Hematopoietic multipotent progenitor cell treated with erythropoietin and hydrocortisone succinate and interleukin-3 and kit ligand, for 8 days (in vitro differentiated cells): ENCODE results near the gene DUSP8.

Source experiments
- DNase-seq: peaks from one replicate; pipeline ENCODE4 v3.0.0-alpha.2; 2015

Gene DUSP8

GRCh38 chr11:1565173-1565903 lies 6.7 kb downstream of the DUSP8 start:
- no peak for DNase-seq

- DNase-seq = peak; percentile 14
Observed at GRCh38 chr11:1564535-1565172, 7.4 kb downstream of the DUSP8 start.

DNA sequence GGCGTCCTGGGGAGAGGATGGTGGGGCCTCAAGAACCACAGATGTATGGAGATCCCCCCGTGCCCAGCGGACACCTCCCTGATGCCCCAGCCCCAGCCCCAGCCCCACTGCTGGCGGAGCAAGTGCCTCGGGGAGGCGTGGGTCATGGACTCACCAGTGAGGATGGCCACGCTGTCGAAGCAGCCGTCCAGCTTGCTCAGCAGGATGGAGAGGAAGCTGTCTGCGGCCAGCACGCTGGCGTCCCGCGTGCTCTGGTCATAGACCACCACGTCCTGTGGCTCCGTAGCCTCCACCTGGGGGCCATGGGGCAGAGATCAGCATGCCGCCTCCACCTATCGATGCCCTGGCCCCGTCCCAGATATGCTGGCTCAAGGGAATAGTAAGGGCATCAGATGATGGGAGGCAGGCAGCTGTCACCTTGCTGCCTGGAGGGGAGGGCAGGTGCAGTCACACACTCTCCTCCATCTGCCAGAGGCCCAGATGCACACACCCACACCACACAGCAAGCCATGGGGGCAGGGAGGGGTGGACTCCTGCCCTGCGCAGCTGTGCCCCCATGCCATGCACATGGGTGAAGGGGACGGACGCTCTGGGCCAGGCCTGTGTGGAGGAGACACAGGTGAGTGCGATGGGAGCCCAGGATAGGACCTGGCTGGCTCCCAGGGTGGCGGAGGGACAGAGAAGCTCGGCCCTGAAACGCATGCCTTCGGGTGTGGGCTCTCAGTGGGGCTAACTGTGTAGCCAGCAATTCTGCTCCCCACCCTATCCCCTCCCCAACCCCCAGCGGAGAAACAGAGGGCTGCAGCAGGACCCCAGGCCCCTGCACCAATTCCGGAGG lies 8.2 kb downstream of the DUSP8 start:
- DNase-seq = no peak

DNA sequence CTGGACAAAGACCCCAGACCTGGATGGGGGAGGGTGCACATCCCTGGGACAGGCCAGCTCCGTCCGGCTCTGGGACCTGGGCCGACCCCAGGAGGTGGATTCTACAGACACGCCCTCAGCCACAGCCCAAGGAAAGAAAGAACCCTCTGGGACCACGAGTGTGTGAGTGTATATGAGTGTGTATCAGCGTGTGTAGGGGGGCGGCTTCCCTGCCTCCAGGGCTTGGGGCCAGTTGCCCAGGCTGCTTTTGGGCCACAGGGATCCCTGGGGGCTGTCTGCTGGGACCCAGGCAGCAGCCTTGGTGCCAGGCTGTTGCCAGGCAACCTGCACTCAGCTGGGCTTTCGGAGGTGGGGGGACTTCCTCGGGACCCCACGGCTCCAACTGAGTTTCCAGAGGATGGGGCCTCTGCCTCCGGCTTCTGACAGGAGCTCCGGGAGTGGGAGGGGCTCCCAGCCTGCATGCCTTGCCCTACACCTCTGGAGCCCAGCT lies 8.9 kb downstream of the DUSP8 start:
- no peak for DNase-seq

DNA sequence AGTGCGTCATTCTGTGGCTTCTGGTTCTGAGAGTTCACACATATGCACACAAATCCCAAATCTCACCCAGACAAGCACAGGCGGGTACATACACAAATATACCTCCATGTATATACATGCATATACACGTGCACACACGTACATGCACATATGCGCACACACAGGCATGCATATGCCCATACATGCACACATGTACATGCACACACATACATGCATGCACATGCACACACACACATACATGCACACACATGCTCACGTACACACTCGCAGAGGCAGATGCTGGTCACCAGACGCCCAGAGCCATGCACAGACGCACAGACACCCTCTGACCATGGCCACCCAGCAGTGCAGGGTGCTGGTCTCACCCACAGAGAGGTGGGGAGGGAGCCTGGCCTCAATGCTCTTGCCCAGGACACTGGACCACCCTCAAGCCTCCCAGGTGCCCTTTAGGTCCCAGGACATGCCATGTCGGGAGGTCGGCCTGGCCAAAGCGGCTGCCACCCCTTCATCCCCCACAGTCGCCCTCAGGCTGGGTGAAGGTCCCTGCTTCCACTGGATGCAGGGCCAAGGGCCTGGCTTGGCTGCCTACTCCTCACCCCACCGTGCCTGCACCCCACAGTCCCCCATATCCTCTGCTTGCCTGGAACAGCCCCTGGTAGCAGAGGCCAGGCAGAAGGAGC lies 9.5 kb downstream of the DUSP8 start:
- DNase-seq = no peak

- no peak for DNase-seq
Observed at GRCh38 chr11:1561955-1562354, 10.1 kb downstream of the DUSP8 start.

- DNase-seq = no peak
Observed at GRCh38 chr11:1561266-1561665, 10.8 kb downstream of the DUSP8 start.

DNA sequence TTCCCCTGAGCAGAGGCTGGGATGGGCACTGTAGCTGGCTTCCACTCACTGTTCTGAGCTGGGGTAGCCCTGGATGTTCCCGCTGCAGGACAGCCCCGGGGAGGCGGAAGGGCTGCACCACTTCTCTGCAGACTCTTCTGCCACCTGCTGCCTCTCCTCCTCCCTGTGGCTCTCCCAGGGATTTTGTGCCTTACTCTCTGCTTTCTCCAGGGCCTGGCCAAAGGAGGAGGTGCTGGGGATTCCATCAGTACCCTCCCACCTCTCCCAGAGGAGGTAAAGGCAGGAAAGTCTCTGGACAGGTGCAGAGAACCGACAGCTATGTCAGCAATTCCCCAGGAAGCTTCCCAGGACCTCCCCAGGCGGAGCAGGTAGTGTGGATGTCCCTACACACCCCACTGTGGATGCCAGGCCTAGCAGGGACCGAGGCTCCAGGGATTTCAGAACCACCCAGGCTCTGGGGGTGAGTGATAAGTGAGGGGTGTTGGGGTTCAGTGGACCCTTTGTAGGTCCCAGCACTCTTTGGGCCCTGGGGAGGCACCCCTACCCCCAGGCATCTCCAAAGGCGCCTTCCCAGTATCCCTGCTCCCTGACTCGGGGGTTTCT lies 11.3 kb downstream of the DUSP8 start:
- no peak for DNase-seq

- no peak for DNase-seq
Observed at GRCh38 chr11:1560002-1560648, 11.9 kb downstream of the DUSP8 start.

GRCh38 chr11:1559111-1559951 lies 12.7 kb downstream of the DUSP8 start:
- DNase-seq = no peak

DNA sequence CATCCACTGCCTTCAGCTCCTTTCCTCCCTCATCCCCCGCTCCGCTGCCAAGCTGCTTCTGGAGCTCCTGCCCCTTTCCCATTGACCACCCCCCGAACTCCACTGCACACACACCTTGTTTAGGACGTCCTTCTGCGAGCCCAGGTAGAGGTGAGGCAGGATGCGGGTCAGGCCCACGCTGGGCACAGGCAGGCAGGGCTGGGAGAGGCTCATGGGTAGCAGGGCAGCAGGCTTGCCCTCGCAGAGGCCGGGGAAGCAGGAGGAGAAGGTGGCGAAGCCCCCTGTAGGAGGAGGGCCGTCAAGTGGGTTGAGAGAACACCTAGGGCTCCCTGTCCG lies 13.3 kb downstream of the DUSP8 start:
- no peak for DNase-seq

- no peak for DNase-seq
Observed at GRCh38 chr11:1557904-1558774, 13.9 kb downstream of the DUSP8 start.

DNA sequence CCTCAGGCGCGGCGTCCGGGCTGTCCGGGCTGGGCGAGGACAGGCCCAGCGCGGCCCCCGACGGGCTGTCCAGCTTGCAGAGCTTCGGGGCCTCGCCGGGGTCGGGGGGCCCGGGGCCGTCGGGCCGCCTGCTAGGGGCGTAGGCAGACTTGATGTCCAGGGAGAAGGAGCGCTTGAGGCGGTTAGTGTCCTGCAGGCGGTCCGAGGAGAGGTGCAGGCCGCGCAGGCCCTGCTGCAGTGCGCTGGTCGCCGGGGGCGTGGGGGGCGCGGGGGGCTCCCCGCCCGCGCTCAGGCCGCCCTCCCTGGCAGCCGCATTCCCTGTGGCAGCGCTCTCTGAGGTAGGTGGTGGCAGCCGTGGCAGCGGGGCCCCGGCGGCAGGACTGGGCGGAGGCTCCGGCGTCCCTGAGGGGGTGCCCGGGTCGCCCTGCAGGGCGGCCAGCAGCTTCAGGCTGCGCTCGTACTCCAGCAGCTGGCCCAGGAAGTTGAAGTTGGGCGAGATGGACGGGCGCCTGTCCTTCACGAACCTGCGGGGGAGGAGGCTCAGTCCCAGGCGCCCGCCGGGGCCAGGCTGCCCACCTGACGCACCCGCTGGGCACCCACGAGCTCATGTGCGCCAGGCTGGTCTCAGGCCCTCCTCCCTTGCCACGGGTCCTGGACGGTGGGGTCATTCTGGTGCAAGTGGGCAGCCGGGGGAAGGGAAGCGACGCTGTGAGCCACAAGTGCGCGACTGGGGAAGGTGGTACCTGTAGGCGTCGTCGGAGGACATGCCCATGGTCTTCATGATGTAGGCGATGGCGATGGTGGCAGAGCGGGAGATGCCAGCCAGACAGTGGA lies 14.8 kb downstream of the DUSP8 start:
- DNase-seq = no peak

DNA sequence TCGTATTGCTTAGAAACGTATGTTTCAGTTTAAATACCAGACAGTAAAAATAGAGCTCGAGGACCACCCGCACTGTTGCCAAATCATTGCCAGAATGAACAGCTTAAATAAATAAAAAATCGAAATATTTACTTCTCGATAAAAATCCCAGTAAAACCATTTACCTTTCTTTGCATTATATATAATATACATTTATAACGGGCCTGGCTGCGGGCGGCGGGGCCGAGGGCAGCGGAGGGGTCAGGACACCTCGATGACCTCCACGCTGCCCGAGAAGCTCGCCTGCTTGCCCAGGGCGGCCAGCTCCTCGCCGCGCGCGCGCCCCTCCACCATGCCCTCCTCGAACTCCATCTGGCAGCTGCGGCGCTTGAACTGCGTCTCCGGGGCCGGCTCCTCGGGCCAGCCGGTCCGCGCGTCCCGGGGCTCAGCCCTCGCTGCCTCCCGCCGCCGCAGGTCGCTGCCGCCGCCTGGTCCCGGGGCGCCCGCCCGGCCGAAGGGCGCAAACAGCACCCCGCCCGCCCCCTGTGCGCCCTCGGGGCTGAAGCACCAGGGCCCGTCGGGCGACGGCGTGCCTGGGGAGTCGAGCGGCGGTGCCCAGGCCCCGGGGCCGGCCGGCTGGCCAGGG lies 15.7 kb downstream of the DUSP8 start:
- no peak for DNase-seq

DNA sequence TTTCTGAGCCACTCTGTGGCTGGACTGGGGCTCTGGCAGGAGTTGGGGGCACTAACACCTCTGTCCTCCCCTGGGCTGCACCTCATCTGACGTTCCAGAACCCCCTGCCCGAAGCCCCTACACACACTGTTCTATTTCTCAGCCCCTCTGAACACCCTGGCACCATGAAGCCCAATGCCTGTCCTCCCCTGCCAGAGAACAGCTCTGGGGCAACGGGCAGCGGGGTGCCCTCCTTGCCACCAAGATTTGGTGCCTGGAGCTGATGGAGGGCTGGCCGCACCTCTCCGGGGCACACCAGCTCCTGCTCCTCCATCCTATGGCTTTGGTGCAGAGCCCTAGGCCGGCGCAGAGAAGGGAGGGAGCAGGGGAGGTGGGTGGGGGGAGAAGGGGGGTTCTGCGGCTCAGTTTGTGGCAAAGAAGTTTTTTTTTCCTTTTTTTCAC lies 16.3 kb downstream of the DUSP8 start:
- no peak for DNase-seq

- DNase-seq = no peak
Observed at GRCh38 chr11:1554981-1555712, 16.9 kb downstream of the DUSP8 start.

- no peak for DNase-seq
Observed at GRCh38 chr11:1553808-1554594, 18.1 kb downstream of the DUSP8 start.
